Bronchial epithelial cell (primary cell): ENCODE results near the gene CDCA5. TPM values are rescaled to one million over a fixed set of nuclear protein-coding genes. Genes with fewer than 3 reads are reported as not detected.

Experiments used
- DNase-seq: peaks from one replicate; pipeline ENCODE4 v3.0.0-alpha.2; 2010; ENCODE audit warnings: low read depth
- FAIRE-seq: peaks from 2 replicates; lab custom pipeline; 2011; peaks lifted over from hg19 to GRCh38; lab: Jason Lieb, UNC
- H3K27me3 ChIP-seq: 2 replicates; pipeline ENCODE4 v1.5.1; 2011; ENCODE audit warnings: low read length; ENCODE audit not compliant: control insufficient read depth, insufficient read depth
- H3K36me3 ChIP-seq: 2 replicates; pipeline ENCODE4 v1.5.1; 2011; ENCODE audit warnings: low read length; ENCODE audit not compliant: control insufficient read depth, insufficient read depth
- H3K4me3 ChIP-seq: 2 replicates; pipeline ENCODE4 v1.5.1; 2011; ENCODE audit warnings: mild to moderate bottlenecking, low read depth, low read length, control low read depth
- CTCF ChIP-seq: IDR thresholded peaks from 2 replicates; pipeline ENCODE4 v1.5.1; 2011; ENCODE audit warnings: mild to moderate bottlenecking, moderate library complexity, low read length, control low read depth, inconsistent platforms; ENCODE audit not compliant: insufficient read depth, severe bottlenecking
- total RNA-seq: library from RNA; depleted of rRNA; stranded (reverse); fragments of >200 nt; gene quantifications from 2 replicates; pipeline ENCODE4 v1.2.1, GENCODE V29; 2014

Gene CDCA5
- total RNA-seq, 1 donor from 2014 or later = 0.53 TPM

- Histone ChIP-seq H3K27me3 (peaks cover 2% of the 10 kb centered on the region), H3K4me3 (no peak overlapping the region), H3K36me3 (no peaks in the 10 kb centered on the region)
- DNase-seq = no peak
- no peak for TF ChIP-seq CTCF
- no peak for FAIRE-seq
These were observed 26.8 kb downstream of the CDCA5 start for GRCh38 chr11:65056999-65057398.

GRCh38 chr11:65055538-65055937, 28.3 kb downstream of the CDCA5 start:
- peaks cover 2% of the 10 kb centered on the region for H3K27me3 ChIP-seq
- H3K4me3 ChIP-seq = no peak overlapping the region
- TF ChIP-seq CTCF = no peak
- no peak for DNase-seq
- no peaks in the 10 kb centered on the region for H3K36me3 ChIP-seq
- FAIRE-seq = no peak

GRCh38 chr11:65053827-65054508, 29.9 kb downstream of the CDCA5 start:
- Histone ChIP-seq H3K4me3 (no peak overlapping the region), H3K36me3 (no peaks in the 10 kb centered on the region), H3K27me3 (peaks cover 2% of the 10 kb centered on the region)
- no peak for FAIRE-seq
- DNase-seq = no peak
- TF ChIP-seq CTCF = no peak

DNA sequence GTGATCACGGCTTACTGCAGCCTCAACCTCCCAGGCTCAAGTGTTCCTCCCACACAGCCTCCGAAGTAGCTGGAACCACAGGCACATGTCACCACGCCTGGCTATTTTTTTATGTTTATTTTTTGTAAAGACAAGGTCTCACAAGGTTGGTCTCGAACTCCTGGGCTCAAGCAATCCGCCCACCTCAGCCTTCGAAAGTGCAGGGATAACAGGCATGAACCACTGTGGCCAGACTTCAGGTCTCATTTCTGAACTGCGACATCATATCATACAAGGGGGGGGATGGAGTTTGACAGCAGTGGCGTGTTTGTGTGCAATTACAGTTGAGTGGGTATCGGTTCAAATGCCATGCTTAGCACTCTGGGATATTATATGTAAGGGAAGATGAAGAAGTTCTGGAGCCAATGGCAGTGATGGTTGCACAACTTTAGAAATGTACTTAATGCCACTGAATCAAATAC, 32.4 kb downstream of the CDCA5 start:
- Histone ChIP-seq H3K4me3 (no peak overlapping the region), H3K27me3 (no peaks in the 10 kb centered on the region), H3K36me3 (no peaks in the 10 kb centered on the region)
- no peak for TF ChIP-seq CTCF
- FAIRE-seq (no peak), DNase-seq (no peak)

DNA sequence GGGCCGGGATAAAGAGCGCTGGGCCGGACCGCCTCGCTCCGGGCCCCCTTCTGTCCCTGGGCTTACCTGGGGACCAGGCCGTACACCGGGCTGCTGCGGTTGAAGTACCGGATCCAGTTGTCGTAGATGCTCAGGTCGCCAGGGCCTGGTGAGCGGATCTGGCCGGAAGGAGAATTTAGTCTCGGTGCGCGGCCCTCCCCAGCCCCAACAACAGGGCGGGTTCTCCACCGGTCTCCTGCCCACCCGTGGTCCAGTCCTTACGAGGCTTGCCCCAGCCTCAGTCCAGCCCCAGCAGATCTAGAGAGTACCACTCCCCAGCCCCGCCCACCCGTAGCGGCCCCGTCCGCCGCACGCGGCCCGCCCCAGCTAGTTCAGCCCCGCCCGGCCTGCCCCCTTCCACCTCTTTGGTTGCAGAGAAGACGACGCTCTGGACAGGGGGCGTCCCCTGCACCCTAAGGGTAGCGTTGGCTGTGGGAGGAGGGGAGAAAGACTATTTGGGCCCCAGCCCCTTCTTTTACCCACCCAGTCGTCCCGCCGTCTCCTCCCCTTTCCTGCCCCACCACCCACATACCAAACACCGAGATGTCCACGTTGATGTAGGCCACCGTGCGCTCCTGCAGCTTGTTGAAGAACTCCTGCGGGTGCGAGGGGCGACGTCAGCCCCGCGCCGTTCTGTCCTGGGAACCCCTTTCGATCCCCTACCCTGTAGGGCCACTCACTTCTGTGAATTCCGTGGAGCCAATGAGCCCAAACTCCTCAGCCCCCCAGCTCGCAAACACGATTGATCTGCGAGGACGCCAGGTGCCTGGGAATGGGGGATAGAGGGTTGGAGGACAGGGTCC, 36.0 kb downstream of the CDCA5 start:
- TF ChIP-seq CTCF = no peak
- H3K27me3 ChIP-seq = no peaks in the 10 kb centered on the region
- FAIRE-seq = no peak
- no peak for DNase-seq
- H3K36me3 ChIP-seq = no peaks in the 10 kb centered on the region
- peak overlapping the region; percentile 42 for H3K4me3 ChIP-seq
